GM10266 (cell line): ENCODE results near the gene RASA1.
"Not testable (repeated sequence)": the region's sequence is repeated elsewhere in the genome, so short reads cannot be mapped to it uniquely, and the experiment has no call there.

ENCODE experiments used
- DNase-seq: peaks from one replicate; pipeline ENCODE4 v3.0.0; 2012; ENCODE audit errors: extremely low spot score
- TF ChIP-seq, protein P1 (sequence below): IDR thresholded peaks from 2 replicates; pipeline ENCODE4 v1.5.1; 2012; ENCODE audit warnings: mild to moderate bottlenecking, low read depth; ENCODE audit not compliant: control insufficient read depth, insufficient read depth; ENCODE audit errors: missing control alignments

The RASA1 gene

GRCh38 chr5:87266914-87267573, 639 bp upstream of the RASA1 start:
- DNase-seq, result no peak
- TF ChIP-seq, protein P1, sequence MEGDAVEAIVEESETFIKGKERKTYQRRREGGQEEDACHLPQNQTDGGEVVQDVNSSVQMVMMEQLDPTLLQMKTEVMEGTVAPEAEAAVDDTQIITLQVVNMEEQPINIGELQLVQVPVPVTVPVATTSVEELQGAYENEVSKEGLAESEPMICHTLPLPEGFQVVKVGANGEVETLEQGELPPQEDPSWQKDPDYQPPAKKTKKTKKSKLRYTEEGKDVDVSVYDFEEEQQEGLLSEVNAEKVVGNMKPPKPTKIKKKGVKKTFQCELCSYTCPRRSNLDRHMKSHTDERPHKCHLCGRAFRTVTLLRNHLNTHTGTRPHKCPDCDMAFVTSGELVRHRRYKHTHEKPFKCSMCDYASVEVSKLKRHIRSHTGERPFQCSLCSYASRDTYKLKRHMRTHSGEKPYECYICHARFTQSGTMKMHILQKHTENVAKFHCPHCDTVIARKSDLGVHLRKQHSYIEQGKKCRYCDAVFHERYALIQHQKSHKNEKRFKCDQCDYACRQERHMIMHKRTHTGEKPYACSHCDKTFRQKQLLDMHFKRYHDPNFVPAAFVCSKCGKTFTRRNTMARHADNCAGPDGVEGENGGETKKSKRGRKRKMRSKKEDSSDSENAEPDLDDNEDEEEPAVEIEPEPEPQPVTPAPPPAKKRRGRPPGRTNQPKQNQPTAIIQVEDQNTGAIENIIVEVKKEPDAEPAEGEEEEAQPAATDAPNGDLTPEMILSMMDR, result no peak

DNA sequence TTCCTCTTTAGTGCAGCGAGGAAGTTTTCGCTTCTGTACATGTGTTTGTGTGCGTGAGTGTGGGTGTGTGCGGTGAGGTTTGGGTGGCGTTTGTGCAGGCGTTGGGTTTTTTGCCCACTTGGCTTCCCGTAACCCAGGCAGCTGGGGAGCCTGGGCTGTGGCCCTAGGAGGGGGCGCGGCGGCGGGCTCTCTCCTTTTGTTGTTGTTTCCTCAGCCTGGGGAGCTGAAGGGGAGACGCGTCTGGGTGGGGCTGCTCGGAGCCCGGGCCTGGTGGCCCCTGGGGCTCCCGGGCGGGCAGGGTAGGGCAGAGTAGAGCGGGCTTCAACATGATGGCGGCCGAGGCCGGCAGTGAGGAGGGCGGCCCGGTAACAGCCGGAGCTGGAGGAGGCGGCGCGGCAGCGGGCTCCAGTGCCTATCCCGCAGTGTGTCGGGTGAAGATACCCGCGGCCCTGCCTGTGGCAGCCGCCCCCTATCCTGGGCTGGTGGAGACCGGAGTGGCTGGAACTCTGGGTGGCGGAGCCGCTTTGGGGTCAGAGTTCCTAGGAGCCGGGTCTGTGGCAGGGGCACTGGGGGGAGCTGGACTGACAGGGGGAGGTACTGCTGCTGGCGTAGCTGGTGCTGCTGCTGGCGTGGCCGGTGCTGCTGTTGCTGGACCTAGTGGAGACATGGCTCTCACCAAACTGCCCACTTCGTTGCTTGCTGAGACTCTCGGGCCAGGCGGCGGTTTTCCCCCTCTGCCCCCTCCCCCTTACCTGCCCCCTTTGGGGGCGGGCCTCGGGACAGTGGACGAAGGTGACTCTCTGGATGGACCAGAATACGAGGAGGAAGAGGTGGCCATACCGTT, 665 bp downstream of the RASA1 start:
- DNase-seq, result peak; percentile 44
- TF ChIP-seq, protein P1, result no peak

- DNase-seq, result no peak
- TF ChIP-seq, protein P1, result no peak
Observed at GRCh38 chr5:87268970-87269377, 1.3 kb downstream of the RASA1 start.

- DNase-seq, result not testable (repeated sequence)
Observed at GRCh38 chr5:87270888-87271287, 3.2 kb downstream of the RASA1 start.

DNA sequence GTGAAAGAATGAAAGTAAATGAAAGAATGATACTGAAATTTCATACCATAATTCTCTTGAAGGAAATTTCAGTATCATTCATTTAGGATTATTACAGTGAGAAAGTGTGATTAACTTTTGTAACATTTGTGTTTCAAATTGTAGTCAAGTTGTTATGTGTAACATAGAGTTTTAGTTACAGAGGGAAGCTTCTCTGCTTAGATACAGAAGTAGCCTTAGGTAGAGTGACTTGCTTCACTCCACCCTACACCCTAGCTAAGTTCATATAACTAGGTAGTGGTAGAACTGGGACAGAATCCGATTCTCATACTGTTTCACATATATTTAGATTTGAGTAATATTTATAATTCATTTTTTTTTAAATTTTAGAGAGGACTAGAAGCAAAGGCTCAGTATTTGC, 9.0 kb downstream of the RASA1 start:
- DNase-seq, result no peak
- TF ChIP-seq, protein P1, result no peak

- no peak for DNase-seq
- TF ChIP-seq, protein P1, result no peak
Observed at GRCh38 chr5:87277279-87277835, 9.7 kb downstream of the RASA1 start.

GRCh38 chr5:87278590-87279100, 11.0 kb downstream of the RASA1 start:
- DNase-seq, result no peak
- TF ChIP-seq, protein P1, result no peak
